NCI-H1417 (cell line): Measurements from ENCODE around the gene CD200.

Source experiments
- DNase-seq, 3 experiments: peaks; one replicate each; lab custom pipeline; 2025; lab: John Stamatoyannopoulos, UW

CD200 gene

GRCh38 chr3:112333002-112333380, at the start of gene CD200:
Gene CD200 (plus strand): TSS chr3:112333156. CDS start chr3:112333213, 57 bp downstream.
- peak; percentile 4 to 93 (median 93) for DNase-seq

- no peak for DNase-seq
Observed at GRCh38 chr3:112289011-112289410, 43.9 kb upstream of the CD200 start.

- peak; percentile 37 to 81 (median 46) for DNase-seq
Observed at GRCh38 chr3:112293368-112294321, 39.3 kb upstream of the CD200 start, which contains the start of gene SLC9C1. Gene SLC9C1 (minus strand): TSS chr3:112294216. CDS start chr3:112286791, 7,425 bp downstream.

GRCh38 chr3:112297714-112298113, 35.2 kb upstream of the CD200 start:
- no peak for DNase-seq

- DNase-seq = no peak
Observed at GRCh38 chr3:112298781-112299180, 34.2 kb upstream of the CD200 start.

- DNase-seq = no peak
Observed at GRCh38 chr3:112302150-112302830, 30.7 kb upstream of the CD200 start.

- DNase-seq = no peak
Observed at GRCh38 chr3:112302881-112303763, 29.8 kb upstream of the CD200 start.

GRCh38 chr3:112303764-112304325, 29.1 kb upstream of the CD200 start:
- no peak for DNase-seq

- DNase-seq = no peak
Observed at GRCh38 chr3:112304611-112305010, 28.3 kb upstream of the CD200 start.

GRCh38 chr3:112306825-112307224, 26.1 kb upstream of the CD200 start:
- no peak for DNase-seq

- DNase-seq = no peak
Observed at GRCh38 chr3:112307557-112307956, 25.4 kb upstream of the CD200 start.

GRCh38 chr3:112308151-112308911, 24.6 kb upstream of the CD200 start:
- DNase-seq = peak; percentile 31 to 70 (median 44)

GRCh38 chr3:112314649-112315048, 18.3 kb upstream of the CD200 start:
- DNase-seq = peak in 1 of 3 experiments; percentile 24

GRCh38 chr3:112315791-112316190, 17.2 kb upstream of the CD200 start:
- DNase-seq = no peak

GRCh38 chr3:112319516-112320276, 13.3 kb upstream of the CD200 start:
- no peak for DNase-seq

- DNase-seq = peak in 1 of 3 experiments; percentile 18
Observed at GRCh38 chr3:112320691-112321090, 12.3 kb upstream of the CD200 start.

- DNase-seq = peak in 1 of 3 experiments; percentile 60
Observed at GRCh38 chr3:112321867-112322652, 10.9 kb upstream of the CD200 start.

GRCh38 chr3:112327371-112327951, 5.5 kb upstream of the CD200 start:
- peak; percentile 10 to 83 (median 25) for DNase-seq

- no peak for DNase-seq
Observed at GRCh38 chr3:112331851-112332250, 1.1 kb upstream of the CD200 start.
